B cell (primary cell): Measurements from ENCODE around the gene C14orf180. TPM values are rescaled to one million over a fixed set of nuclear protein-coding genes. Genes with fewer than 3 reads are reported as not detected.
"Not testable (repeated sequence)": the region's sequence is repeated elsewhere in the genome, so short reads cannot be mapped to it uniquely, and the experiment has no call there.

Experiments used
- ATAC-seq: fragments of 200-7000 bp; cut with Tn5 transposase; one replicate; pipeline ENCODE4 v1.10.0; 2021; ENCODE audit warnings: low read depth, mild to moderate bottlenecking, moderate number of reproducible peaks, moderate library complexity
- CTCF ChIA-PET: fragments of 350-600 bp; sonication (Branson Sonifier 250); formaldehyde crosslinking; loops from one replicate; lab custom pipeline; 2021; ENCODE audit warnings: antibody characterized with exemption, inconsistent platforms; lab: Charles Lee
- POLR2A ChIA-PET: fragments of 350-600 bp; sonication (Branson Sonifier 250); formaldehyde crosslinking; loops from one replicate; lab custom pipeline; 2021; ENCODE audit warnings: antibody characterized with exemption; lab: Charles Lee
- DNase-seq: peaks from one replicate; pipeline ENCODE4 v3.0.0; 2013
- H2AFZ ChIP-seq: 2 replicates; pipeline ENCODE4 v1.6.1; 2012; ENCODE audit warnings: mild to moderate bottlenecking, low read depth, low read length; ENCODE audit not compliant: insufficient read depth, poor library complexity, severe bottlenecking
- H3K27ac ChIP-seq, 2 donors: 1 replicate in 1 of 2; 2 replicates in 1 of 2; pipeline ENCODE4 v1.5.1; 2012 to 2013; ENCODE audit warnings: low read length in 2 of 2, mild to moderate bottlenecking in 2 of 2, moderate library complexity in 1 of 2
- H3K27me3 ChIP-seq, 4 experiments: fragments of 200-600 bp in 1 of 4; sonication (generic) in 1 of 4; replicated peaks in 1 of 4; 1 replicate in 2 of 4; 2 replicates in 2 of 4; pipeline versions ENCODE4 v1.6.1 to v1.7.0; 2013 to 2016; ENCODE audit warnings: low read length in 3 of 4, mild to moderate bottlenecking in 2 of 4, mixed read lengths in 1 of 4, moderate library complexity in 1 of 4; ENCODE audit not compliant: insufficient read depth in 4 of 4, control insufficient read depth in 3 of 4; ENCODE audit errors: control extremely low read depth in 1 of 4
- H3K36me3 ChIP-seq, 2 experiments: replicated peaks in 1 of 2; 1 replicate in 1 of 2; 2 replicates in 1 of 2; pipeline versions ENCODE4 v1.6.1 to v1.7.1; 2013; ENCODE audit warnings: low read length in 1 of 2; ENCODE audit not compliant: insufficient read depth in 2 of 2, control insufficient read depth in 1 of 2; ENCODE audit errors: control extremely low read depth in 1 of 2, extremely low read depth in 1 of 2
- H3K4me1 ChIP-seq, 2 donors: fragments of 200-600 bp in 1 of 2; sonication (generic) in 1 of 2; 1 replicate in 1 of 2; 2 replicates in 1 of 2; pipeline versions ENCODE4 v1.5.1 to v1.6.1; 2013 to 2017; ENCODE audit warnings: low read length in 2 of 2; ENCODE audit not compliant: control insufficient read depth in 2 of 2, insufficient read depth in 2 of 2
- H3K4me2 ChIP-seq: replicated peaks from 2 replicates; pipeline ENCODE3; 2012; ENCODE audit warnings: mild to moderate bottlenecking, low read depth, low read length; ENCODE audit not compliant: poor library complexity, severe bottlenecking
- H3K4me3 ChIP-seq, 5 experiments: fragments of 200-600 bp in 1 of 5; sonication (generic) in 1 of 5; 1 replicate in 3 of 5; 2 replicates in 2 of 5; pipeline versions ENCODE4 v1.5.1 to v1.7.0; 2011 to 2016; ENCODE audit warnings: low read length in 4 of 5, mild to moderate bottlenecking in 4 of 5, low read depth in 2 of 5, control low read depth in 1 of 5, moderate library complexity in 1 of 5; ENCODE audit not compliant: insufficient read depth in 1 of 5; ENCODE audit errors: control extremely low read depth in 1 of 5, extremely low read depth in 1 of 5
- H3K79me2 ChIP-seq: fragments of 200-600 bp; sonication (generic); one replicate; pipeline ENCODE4 v1.6.0; 2016; ENCODE audit warnings: low read length; ENCODE audit not compliant: control insufficient read depth, insufficient read depth
- H3K9ac ChIP-seq: fragments of 200-600 bp; sonication (generic); 2 replicates; pipeline ENCODE4 v1.6.1; 2017; ENCODE audit warnings: mild to moderate bottlenecking, low read length, moderate library complexity
- H3K9me3 ChIP-seq, 3 donors: one replicate each; pipeline versions ENCODE4 v1.6.1 to v1.7.1; 2013; ENCODE audit warnings: low read length in 2 of 3; ENCODE audit not compliant: control insufficient read depth in 2 of 3, insufficient read depth in 1 of 3; ENCODE audit errors: control extremely low read depth in 1 of 3
- H4K20me1 ChIP-seq: 2 replicates; pipeline ENCODE4 v1.6.0; 2012; ENCODE audit warnings: mild to moderate bottlenecking, low read length; ENCODE audit not compliant: insufficient read depth, control insufficient read depth, poor library complexity, severe bottlenecking
- H3K27ac Mint-ChIP-seq: one replicate; pipeline ENCODE4 v1.8.0; 2021; ENCODE audit warnings: mixed read lengths
- H3K27me3 Mint-ChIP-seq: one replicate; pipeline ENCODE4 v1.8.0; 2021; ENCODE audit warnings: mixed read lengths
- H3K4me1 Mint-ChIP-seq: one replicate; pipeline ENCODE4 v1.8.0; 2021; ENCODE audit warnings: mixed read lengths
- H3K4me3 Mint-ChIP-seq: one replicate; pipeline ENCODE4 v1.8.0; 2021; ENCODE audit warnings: mixed read lengths
- H3K9me3 Mint-ChIP-seq: one replicate; pipeline ENCODE4 v1.8.0; 2022; ENCODE audit warnings: mixed read lengths; ENCODE audit not compliant: insufficient read depth
- EZH2 ChIP-seq: IDR thresholded peaks from 2 replicates; pipeline ENCODE4 v1.6.1; 2012; ENCODE audit warnings: borderline replicate concordance, low read depth, mild to moderate bottlenecking, moderate library complexity, low read length; ENCODE audit not compliant: insufficient read depth, poor library complexity, severe bottlenecking
- WGBS: methylation state at CpG from one replicate; pipeline ENCODE4 v1.1.5; 2013; ENCODE audit warnings: missing lambda C conversion rate; ENCODE audit not compliant: insufficient coverage; 5-methylcytosine and 5-hydroxymethylcytosine counted together
- intact Hi-C: fragments of 100-400 bp; cut with micrococcal nuclease; formaldehyde crosslinking; loops from one replicate; pipeline ENCODE4 v1.10.0; 2022
- polyA plus RNA-seq: library from polyadenylated mRNA; depleted of rRNA; stranded (reverse); fragments of >200 nt; gene quantifications from 2 replicates; pipeline ENCODE4 v1.2.3, GENCODE V29; 2012
- total RNA-seq, 2 donors: library from RNA; stranded (reverse); fragments of 120-200 nt in 1 of 2; gene quantifications; 1 replicate in 1 of 2; 2 replicates in 1 of 2; pipeline versions ENCODE4 v1.2.3 to v1.2.4, GENCODE V29; 2013 to 2022
- TF ChIP-seq, protein P1 (sequence below): fragments of 200-600 bp; IDR thresholded peaks from one replicate; pipeline ENCODE4 v1.8.0; 2022; ENCODE audit warnings: antibody characterized with exemption, mild to moderate bottlenecking

Gene C14orf180
- total and polyA plus RNA-seq, 2 donors (not counting 1 experiment from before 2014, with no cell fraction given), result not detected

DNA sequence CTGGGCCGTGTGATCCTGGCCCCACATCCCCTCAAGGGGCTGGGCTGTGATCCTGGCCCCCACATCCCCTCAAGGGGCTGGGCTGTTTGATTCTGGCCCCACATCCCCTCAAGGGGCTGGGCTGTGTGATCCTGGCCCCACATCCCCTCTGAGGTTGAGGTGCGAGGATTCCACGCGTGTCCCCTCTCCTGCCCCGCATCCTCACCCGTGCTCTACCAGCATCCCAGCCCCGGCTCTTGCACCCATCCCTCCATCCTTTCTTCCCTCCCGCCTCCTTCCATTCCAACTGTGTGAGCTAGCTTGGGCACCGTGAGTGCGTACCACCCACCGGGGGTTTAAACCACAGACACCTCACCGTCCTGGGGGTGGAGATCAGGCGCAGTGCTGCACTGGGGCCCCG is 56.2 kb downstream of the C14orf180 start:
- Histone ChIP-seq H3K9ac (no peak overlapping the region), H3K27me3 (peaks cover 0 to 15% (median 0%) of the 10 kb centered on the region in 4 experiments), H4K20me1 (no peaks in the 10 kb centered on the region), H3K4me2 (no peak overlapping the region), H3K4me3 (no peak overlapping the region), H3K4me1 (peaks cover 8 to 9% of the 10 kb centered on the region in 2 donors), H3K9me3 (no peaks in the 10 kb centered on the region), H2AFZ (no peak overlapping the region), H3K36me3 (no peaks in the 10 kb centered on the region), H3K79me2 (no peaks in the 10 kb centered on the region), H3K27ac (no peak overlapping the region)
- Mint-ChIP-seq H3K4me1 (peaks cover 5% of the 10 kb centered on the region), H3K27ac (no peak overlapping the region), H3K4me3 (no peak overlapping the region), H3K9me3 (no peaks in the 10 kb centered on the region), H3K27me3 (peaks cover 10% of the 10 kb centered on the region)
- intact Hi-C loops, result no loop called here
- DNase-seq (no peak), ATAC-seq (no peak)
- TF ChIP-seq, protein P1, sequence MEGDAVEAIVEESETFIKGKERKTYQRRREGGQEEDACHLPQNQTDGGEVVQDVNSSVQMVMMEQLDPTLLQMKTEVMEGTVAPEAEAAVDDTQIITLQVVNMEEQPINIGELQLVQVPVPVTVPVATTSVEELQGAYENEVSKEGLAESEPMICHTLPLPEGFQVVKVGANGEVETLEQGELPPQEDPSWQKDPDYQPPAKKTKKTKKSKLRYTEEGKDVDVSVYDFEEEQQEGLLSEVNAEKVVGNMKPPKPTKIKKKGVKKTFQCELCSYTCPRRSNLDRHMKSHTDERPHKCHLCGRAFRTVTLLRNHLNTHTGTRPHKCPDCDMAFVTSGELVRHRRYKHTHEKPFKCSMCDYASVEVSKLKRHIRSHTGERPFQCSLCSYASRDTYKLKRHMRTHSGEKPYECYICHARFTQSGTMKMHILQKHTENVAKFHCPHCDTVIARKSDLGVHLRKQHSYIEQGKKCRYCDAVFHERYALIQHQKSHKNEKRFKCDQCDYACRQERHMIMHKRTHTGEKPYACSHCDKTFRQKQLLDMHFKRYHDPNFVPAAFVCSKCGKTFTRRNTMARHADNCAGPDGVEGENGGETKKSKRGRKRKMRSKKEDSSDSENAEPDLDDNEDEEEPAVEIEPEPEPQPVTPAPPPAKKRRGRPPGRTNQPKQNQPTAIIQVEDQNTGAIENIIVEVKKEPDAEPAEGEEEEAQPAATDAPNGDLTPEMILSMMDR, result no peak
- no peak for TF ChIP-seq EZH2
- ChIA-PET CTCF (no interaction called here), POLR2A (no interaction called here)
- WGBS, result 88% methylated on average over 10 of the region's 14 CpGs

DNA sequence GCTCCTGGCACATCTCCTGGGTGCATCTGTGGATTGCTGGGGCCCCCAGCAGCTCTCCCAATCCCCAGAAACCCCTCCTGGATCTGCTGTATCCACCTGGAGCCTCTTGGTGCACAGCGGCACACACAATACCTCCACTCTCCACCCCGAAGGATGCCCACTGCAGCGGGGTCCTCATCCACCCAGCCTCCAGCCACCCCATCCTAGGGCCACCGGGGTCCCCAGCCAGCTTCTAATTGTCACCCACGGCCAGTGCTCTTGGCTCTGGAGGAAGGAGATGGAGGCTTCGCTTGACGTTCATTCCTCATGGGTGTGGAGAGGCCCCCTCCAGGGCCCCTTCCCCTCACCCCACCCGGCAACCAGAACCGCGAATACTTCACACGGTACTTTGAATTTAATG is 56.6 kb downstream of the C14orf180 start:
- H3K9me3 Mint-ChIP-seq, result no peaks in the 10 kb centered on the region
- WGBS, result 100% methylated on average over 1 of the region's 11 CpGs
- Histone ChIP-seq H3K27ac (no peak overlapping the region), H3K79me2 (no peaks in the 10 kb centered on the region), H3K9me3 (no peaks in the 10 kb centered on the region), H3K4me1 (peaks cover 8 to 9% of the 10 kb centered on the region in 2 donors), H4K20me1 (no peaks in the 10 kb centered on the region), H3K4me2 (no peak overlapping the region), H3K4me3 (no peak overlapping the region), H3K27me3 (peaks cover 0 to 15% (median 0%) of the 10 kb centered on the region in 4 experiments), H2AFZ (no peak overlapping the region), H3K9ac (no peak overlapping the region), H3K36me3 (no peaks in the 10 kb centered on the region)
- no peak overlapping the region for H3K27ac Mint-ChIP-seq
- intact Hi-C loops, result no loop called here
- ChIA-PET CTCF (no interaction called here), POLR2A (no interaction called here)
- no peak overlapping the region for H3K4me3 Mint-ChIP-seq
- TF ChIP-seq, protein P1, result no peak
- TF ChIP-seq EZH2, result no peak
- DNase-seq (no peak), ATAC-seq (no peak)
- peaks cover 9% of the 10 kb centered on the region for H3K27me3 Mint-ChIP-seq
- H3K4me1 Mint-ChIP-seq, result peaks cover 5% of the 10 kb centered on the region

DNA sequence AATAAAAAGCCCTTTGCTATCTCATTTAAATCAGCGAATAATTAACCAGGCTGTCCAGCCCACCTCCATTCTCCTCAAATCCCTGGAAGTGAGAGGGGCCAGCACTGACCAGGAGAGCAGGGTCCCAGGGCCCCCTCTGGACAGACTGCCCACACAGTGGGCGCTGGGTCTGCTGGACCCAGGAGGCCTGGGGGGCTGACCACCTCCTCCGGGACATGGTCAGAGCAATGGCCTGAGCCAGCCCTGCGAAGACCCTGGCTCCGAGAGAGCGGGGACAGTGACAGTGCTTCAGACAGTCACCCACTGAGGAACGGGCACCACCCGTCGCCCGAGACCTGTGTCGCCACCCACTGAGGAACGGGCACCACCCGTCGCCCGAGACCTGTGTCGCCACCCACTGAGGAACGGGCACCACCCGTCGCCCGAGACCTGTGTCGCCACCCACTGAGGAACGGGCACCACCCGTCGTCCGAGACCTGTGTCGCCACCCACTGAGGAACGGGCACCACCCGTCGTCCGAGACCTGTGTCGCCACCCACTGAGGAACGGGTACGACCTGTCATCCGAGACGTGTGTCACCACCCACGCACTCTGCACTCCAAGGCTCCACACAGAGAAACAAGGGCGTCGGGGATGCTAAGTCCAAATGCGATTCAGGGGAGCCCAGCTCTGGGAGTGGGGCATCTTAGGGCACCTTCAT is 57.4 kb downstream of the C14orf180 start:
- H3K27ac Mint-ChIP-seq, ATAC-seq, H3K79me2 ChIP-seq, H3K9me3 Mint-ChIP-seq, H3K4me1 Mint-ChIP-seq, H3K4me3 ChIP-seq, H3K4me3 Mint-ChIP-seq, H2AFZ ChIP-seq, H3K36me3 ChIP-seq, H3K27ac ChIP-seq, H3K9ac ChIP-seq, DNase-seq, H3K27me3 Mint-ChIP-seq, intact Hi-C loops, H3K4me2 ChIP-seq, H3K9me3 ChIP-seq, POLR2A ChIA-PET, H4K20me1 ChIP-seq: not testable (repeated sequence)
- H3K4me1 ChIP-seq, result peaks cover 13 to 14% of the 10 kb centered on the region in 2 donors
- CTCF ChIA-PET, result interaction anchor here (0.7 kb wide), 1 partner anchor 382 kb away, joined by 3 read pairs; no protein-coding TSS in a partner anchor
- WGBS, result 92% methylated on average over 35 of the region's 39 CpGs
- H3K27me3 ChIP-seq, result peaks cover 0 to 15% (median 0%) of the 10 kb centered on the region in 4 experiments
